HL-60 (cell line): ENCODE measurements around the gene CHMP4A.
A peak's percentile ranks its signal among the peaks of the same experiment; 100 is the strongest.

Experiments used
- CTCF ChIP-seq: IDR thresholded peaks from one replicate; pipeline ENCODE4 v1.5.1; 2011; ENCODE audit warnings: low read length, control low read depth, inconsistent platforms; ENCODE audit not compliant: insufficient read depth
- GABPA ChIP-seq: IDR thresholded peaks from 2 replicates; pipeline ENCODE4 v1.6.1; 2012; ENCODE audit warnings: low read depth
- POLR2AphosphoS5 ChIP-seq: IDR thresholded peaks from 2 replicates; pipeline ENCODE4 v1.6.1; 2012; ENCODE audit warnings: low read depth
- REST ChIP-seq: IDR thresholded peaks from 2 replicates; pipeline ENCODE4 v1.6.1; 2012; ENCODE audit warnings: low read depth; ENCODE audit not compliant: insufficient replicate concordance
- SPI1 ChIP-seq: IDR thresholded peaks from 2 replicates; pipeline ENCODE4 v1.6.1; 2012; ENCODE audit warnings: low read depth, mild to moderate bottlenecking, borderline replicate concordance

GRCh38 chr14:24160850-24161804 lies 52.2 kb downstream of the CHMP4A start, which contains the start of gene IRF9:
- peak; percentile 94 for TF ChIP-seq CTCF
- peak; percentile 59 for TF ChIP-seq POLR2AphosphoS5
- no peak for TF ChIP-seq REST
- TF ChIP-seq SPI1 = no peak
- TF ChIP-seq GABPA = no peak
